Renal cortex interstitium (tissue), 11 donors: ENCODE results near the gene TBC1D16. TPM values are rescaled to one million over a fixed set of nuclear protein-coding genes. Genes with fewer than 3 reads are reported as not detected.

Experiments used
- DNase-seq, 11 donors: peaks; one replicate each; pipeline ENCODE4 v3.0.0-alpha.2; 2013; ENCODE audit warnings: low read depth in 9 of 11, low spot score in 4 of 11; ENCODE audit errors: extremely low read depth in 1 of 11
- polyA plus RNA-seq, 3 donors: library from polyadenylated mRNA; unstranded; fragments of 120-200 nt; gene quantifications; one replicate each; pipeline ENCODE4 v1.2.1, GENCODE V29; 2013; ENCODE audit not compliant: insufficient read length in 3 of 3

Gene TBC1D16
- polyA plus RNA-seq, 3 donors: 33.9 to 40.3 (median 40.0) TPM

GRCh38 chr17:79938336-79939093 lies 97.2 kb downstream of the TBC1D16 start:
- no peak for DNase-seq

- DNase-seq: no peak
These were observed 98.0 kb downstream of the TBC1D16 start for GRCh38 chr17:79937391-79938335.

GRCh38 chr17:79936641-79937381 lies 98.9 kb downstream of the TBC1D16 start:
- DNase-seq: no peak

GRCh38 chr17:79936050-79936449 lies 99.6 kb downstream of the TBC1D16 start:
- DNase-seq: no peak

GRCh38 chr17:79935197-79935885 lies 100.3 kb downstream of the TBC1D16 start:
- DNase-seq: no peak

- no peak for DNase-seq
These were observed 101.1 kb downstream of the TBC1D16 start for GRCh38 chr17:79934653-79934970.

- no peak for DNase-seq
These were observed 101.6 kb downstream of the TBC1D16 start for GRCh38 chr17:79933863-79934652.

- DNase-seq: no peak
These were observed 103.0 kb downstream of the TBC1D16 start for GRCh38 chr17:79932451-79933306.

- no peak for DNase-seq
These were observed 103.8 kb downstream of the TBC1D16 start for GRCh38 chr17:79931817-79932309.

GRCh38 chr17:79930877-79931816 lies 104.5 kb downstream of the TBC1D16 start:
- no peak for DNase-seq

GRCh38 chr17:79930062-79930876 lies 105.4 kb downstream of the TBC1D16 start:
- DNase-seq: no peak

GRCh38 chr17:79929257-79930061 lies 106.2 kb downstream of the TBC1D16 start:
- no peak for DNase-seq

GRCh38 chr17:79928502-79929256 lies 107.0 kb downstream of the TBC1D16 start:
- no peak for DNase-seq
